ENCODE results near the gene KCNJ6. TPM values are rescaled to one million over a fixed set of nuclear protein-coding genes. Genes with fewer than 3 reads are reported as not detected.

The KCNJ6 gene
- total and polyA plus RNA-seq, 4 donors, result 0.16 TPM; not detected in 3

GRCh38 chr21:37642493-37642892 lies 273.8 kb downstream of the KCNJ6 start:
- DNase-seq, result no peak
- Histone ChIP-seq H3K27ac (ENCODE audit: low read depth in 1 of 2, low read length in 2 of 2) (no peak overlapping the region), H3K27me3 (ENCODE audit: control insufficient read depth in 1 of 2, insufficient read depth in 2 of 2, low read length in 1 of 2) (no peaks in the 10 kb centered on the region), H3K4me3 (ENCODE audit: low read length in 2 of 2) (no peak overlapping the region), H3K9me3 (ENCODE audit: control insufficient read depth, low read length) (no peaks in the 10 kb centered on the region), H3K4me1 (ENCODE audit: control insufficient read depth in 1 of 2, insufficient read depth in 2 of 2, low read length in 2 of 2) (no peaks in the 10 kb centered on the region), H3K36me3 (ENCODE audit: control insufficient read depth in 1 of 2, insufficient read depth in 2 of 2, low read length in 1 of 2) (no peaks in the 10 kb centered on the region)
- ATAC-seq (ENCODE audit: low FRiP score), result no peak
- intact Hi-C loops (cut with DNase I), result no loop called here
- 78 to 88% methylated on average over 3 of the region's 3 CpGs for WGBS, 2 donors

DNA sequence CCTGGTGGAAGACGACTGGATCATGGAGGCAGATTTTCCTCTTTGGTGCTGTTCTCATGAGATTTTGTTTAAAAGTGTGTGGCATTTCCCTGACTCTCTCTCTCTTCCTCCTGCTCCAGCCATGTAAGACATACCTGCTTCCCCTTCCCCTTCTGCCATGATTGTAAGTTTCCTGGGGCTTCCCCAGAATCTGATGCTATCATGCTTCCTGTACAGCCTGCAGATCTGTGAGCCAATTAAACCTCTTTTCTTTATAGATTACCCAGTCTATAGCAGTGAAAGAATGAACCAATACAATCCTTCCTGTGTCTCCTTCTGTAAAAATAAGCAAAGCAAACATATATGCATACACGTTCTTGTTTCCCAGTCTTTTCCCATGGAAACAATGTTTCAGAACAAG lies 276.5 kb downstream of the KCNJ6 start:
- 82% methylated on average over 2 of the region's 2 CpGs for WGBS, 2 donors
- Histone ChIP-seq H3K27ac (ENCODE audit: low read depth in 1 of 2, low read length in 2 of 2) (no peak overlapping the region), H3K9me3 (ENCODE audit: control insufficient read depth, low read length) (no peaks in the 10 kb centered on the region), H3K4me1 (ENCODE audit: control insufficient read depth in 1 of 2, insufficient read depth in 2 of 2, low read length in 2 of 2) (peaks cover 2 to 4% of the 10 kb centered on the region in 2 donors), H3K4me3 (ENCODE audit: low read length in 2 of 2) (no peak overlapping the region), H3K27me3 (ENCODE audit: control insufficient read depth in 1 of 2, insufficient read depth in 2 of 2, low read length in 1 of 2) (no peaks in the 10 kb centered on the region), H3K36me3 (ENCODE audit: control insufficient read depth in 1 of 2, insufficient read depth in 2 of 2, low read length in 1 of 2) (no peaks in the 10 kb centered on the region)
- no peak for ATAC-seq (ENCODE audit: low FRiP score)
- DNase-seq, result no peak
- intact Hi-C loops (cut with DNase I), result no loop called here

- Histone ChIP-seq H3K4me3 (ENCODE audit: low read length in 2 of 2) (no peak overlapping the region), H3K4me1 (ENCODE audit: control insufficient read depth in 1 of 2, insufficient read depth in 2 of 2, low read length in 2 of 2) (peaks cover 2 to 4% of the 10 kb centered on the region in 2 donors), H3K27me3 (ENCODE audit: control insufficient read depth in 1 of 2, insufficient read depth in 2 of 2, low read length in 1 of 2) (no peaks in the 10 kb centered on the region), H3K9me3 (ENCODE audit: control insufficient read depth, low read length) (no peaks in the 10 kb centered on the region), H3K27ac (ENCODE audit: low read depth in 1 of 2, low read length in 2 of 2) (peak overlapping the region in 1 of 2 donors; percentile 81), H3K36me3 (ENCODE audit: control insufficient read depth in 1 of 2, insufficient read depth in 2 of 2, low read length in 1 of 2) (no peaks in the 10 kb centered on the region)
- no peak for ATAC-seq (ENCODE audit: low FRiP score)
- no peak for DNase-seq
- intact Hi-C loops (cut with DNase I), result no loop called here
- WGBS, 2 donors, result 45 to 49% methylated on average over 8 of the region's 8 CpGs
These were observed 280.0 kb downstream of the KCNJ6 start for GRCh38 chr21:37636152-37636860.

DNA sequence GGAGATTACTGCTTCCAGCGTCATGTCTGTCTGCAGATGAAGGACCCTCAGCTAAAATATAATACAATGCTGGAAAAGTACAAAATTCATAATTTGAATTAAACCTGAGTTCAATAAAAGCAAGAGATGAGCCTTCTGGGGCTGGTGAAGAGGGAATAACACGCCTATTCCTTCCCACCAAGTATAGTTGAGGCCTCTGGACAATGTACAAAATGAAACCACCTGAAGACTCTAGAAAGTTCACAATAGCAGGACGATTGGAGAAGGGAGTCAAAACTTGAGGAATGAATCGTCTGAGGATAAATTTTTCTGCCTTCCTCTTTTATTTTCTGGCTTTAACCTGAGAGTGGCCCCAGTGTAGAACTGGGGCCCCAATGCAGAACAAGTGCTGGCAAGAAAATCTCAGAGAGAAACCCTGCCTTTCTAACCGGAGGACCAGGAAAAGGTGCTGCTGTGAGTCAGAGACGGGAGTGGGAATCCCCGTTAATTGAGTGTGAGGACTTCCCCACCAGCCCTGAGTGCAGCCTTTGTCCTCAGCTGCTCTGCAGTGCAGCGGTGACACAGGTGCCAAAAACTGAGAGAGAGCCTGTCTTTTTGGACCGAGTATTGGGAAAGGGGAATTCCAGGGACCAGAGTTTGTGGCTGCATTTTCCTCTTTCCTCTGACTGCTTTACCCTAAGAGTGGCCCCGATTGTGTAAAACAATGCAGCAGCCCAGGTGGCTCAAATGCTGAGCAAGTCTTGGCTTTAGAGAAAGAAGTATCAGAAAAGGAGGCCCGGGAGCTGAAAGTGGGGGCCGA lies 284.7 kb downstream of the KCNJ6 start:
- intact Hi-C loops (cut with DNase I), result no loop called here
- H3K9me3 ChIP-seq (ENCODE audit: control insufficient read depth, low read length), result no peaks in the 10 kb centered on the region
- WGBS, 2 donors, result 45 to 76% methylated on average over 12 of the region's 12 CpGs
- DNase-seq (no peak), ATAC-seq (ENCODE audit: low FRiP score) (no peak)
- no peak overlapping the region for H3K4me3 ChIP-seq (ENCODE audit: low read length in 2 of 2)
- no peak overlapping the region for H3K27ac ChIP-seq (ENCODE audit: low read depth in 1 of 2, low read length in 2 of 2)
- no peaks in the 10 kb centered on the region for H3K36me3 ChIP-seq (ENCODE audit: control insufficient read depth in 1 of 2, insufficient read depth in 2 of 2, low read length in 1 of 2)
- no peaks in the 10 kb centered on the region for H3K27me3 ChIP-seq (ENCODE audit: control insufficient read depth in 1 of 2, insufficient read depth in 2 of 2, low read length in 1 of 2)
- peaks cover 0 to 4% of the 10 kb centered on the region in 2 donors for H3K4me1 ChIP-seq (ENCODE audit: control insufficient read depth in 1 of 2, insufficient read depth in 2 of 2, low read length in 2 of 2)

DNA sequence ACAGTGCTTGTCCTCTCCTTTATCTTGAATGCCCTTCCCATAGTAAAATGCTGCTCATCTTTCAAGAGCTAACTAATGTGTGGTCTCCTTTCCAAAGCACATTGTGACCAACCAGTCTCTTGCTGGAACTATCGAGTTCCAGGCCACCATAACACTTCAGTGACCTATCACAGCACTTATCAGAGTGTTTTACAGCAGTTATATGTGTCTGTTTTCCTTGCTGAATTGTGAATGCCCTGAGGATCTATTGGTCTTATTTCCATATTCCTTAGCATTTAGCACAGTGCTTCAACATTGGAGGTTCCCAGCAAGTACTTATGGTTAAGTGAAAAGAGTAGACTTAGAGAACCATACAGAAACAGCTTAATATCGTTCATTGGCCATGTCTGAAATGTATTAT lies 285.4 kb downstream of the KCNJ6 start:
- Histone ChIP-seq H3K4me1 (ENCODE audit: control insufficient read depth in 1 of 2, insufficient read depth in 2 of 2, low read length in 2 of 2) (no peaks in the 10 kb centered on the region), H3K36me3 (ENCODE audit: control insufficient read depth in 1 of 2, insufficient read depth in 2 of 2, low read length in 1 of 2) (no peaks in the 10 kb centered on the region), H3K27me3 (ENCODE audit: control insufficient read depth in 1 of 2, insufficient read depth in 2 of 2, low read length in 1 of 2) (no peaks in the 10 kb centered on the region), H3K9me3 (ENCODE audit: control insufficient read depth, low read length) (no peaks in the 10 kb centered on the region), H3K27ac (ENCODE audit: low read depth in 1 of 2, low read length in 2 of 2) (no peak overlapping the region), H3K4me3 (ENCODE audit: low read length in 2 of 2) (no peak overlapping the region)
- ATAC-seq (ENCODE audit: low FRiP score) (no peak), DNase-seq (no peak)
- WGBS, 2 donors, result 79 to 84% methylated on average over 2 of the region's 2 CpGs
- intact Hi-C loops (cut with DNase I), result no loop called here

GRCh38 chr21:37628362-37628761 lies 287.9 kb downstream of the KCNJ6 start:
- Histone ChIP-seq H3K36me3 (ENCODE audit: control insufficient read depth in 1 of 2, insufficient read depth in 2 of 2, low read length in 1 of 2) (no peaks in the 10 kb centered on the region), H3K9me3 (ENCODE audit: control insufficient read depth, low read length) (no peaks in the 10 kb centered on the region), H3K4me3 (ENCODE audit: low read length in 2 of 2) (no peak overlapping the region), H3K27ac (ENCODE audit: low read depth in 1 of 2, low read length in 2 of 2) (no peak overlapping the region), H3K27me3 (ENCODE audit: control insufficient read depth in 1 of 2, insufficient read depth in 2 of 2, low read length in 1 of 2) (no peaks in the 10 kb centered on the region), H3K4me1 (ENCODE audit: control insufficient read depth in 1 of 2, insufficient read depth in 2 of 2, low read length in 2 of 2) (no peaks in the 10 kb centered on the region)
- 93 to 96% methylated on average over 3 of the region's 3 CpGs for WGBS, 2 donors
- intact Hi-C loops (cut with DNase I), result no loop called here
- DNase-seq (no peak), ATAC-seq (ENCODE audit: low FRiP score) (no peak)

GRCh38 chr21:37627561-37627960 lies 288.7 kb downstream of the KCNJ6 start:
- intact Hi-C loops (cut with DNase I), result no loop called here

GRCh38 chr21:37627074-37627473 lies 289.2 kb downstream of the KCNJ6 start:
- Histone ChIP-seq H3K36me3 (ENCODE audit: control insufficient read depth in 1 of 2, insufficient read depth in 2 of 2, low read length in 1 of 2) (no peaks in the 10 kb centered on the region), H3K4me3 (ENCODE audit: low read length in 2 of 2) (no peak overlapping the region), H3K27me3 (ENCODE audit: control insufficient read depth in 1 of 2, insufficient read depth in 2 of 2, low read length in 1 of 2) (no peaks in the 10 kb centered on the region), H3K4me1 (ENCODE audit: control insufficient read depth in 1 of 2, insufficient read depth in 2 of 2, low read length in 2 of 2) (peaks cover 0 to 5% of the 10 kb centered on the region in 2 donors), H3K9me3 (ENCODE audit: control insufficient read depth, low read length) (no peaks in the 10 kb centered on the region), H3K27ac (ENCODE audit: low read depth in 1 of 2, low read length in 2 of 2) (no peak overlapping the region)
- intact Hi-C loops (cut with DNase I), result no loop called here
- 70 to 75% methylated on average over 4 of the region's 4 CpGs for WGBS, 2 donors
- DNase-seq, result no peak
- no peak for ATAC-seq (ENCODE audit: low FRiP score)

More at GRCh38 chr21:37627561-37627960, 288.7 kb downstream of the KCNJ6 start:
- no peak overlapping the region for H3K4me3 ChIP-seq (ENCODE audit: low read length in 2 of 2)
- H3K4me1 ChIP-seq (ENCODE audit: control insufficient read depth in 1 of 2, insufficient read depth in 2 of 2, low read length in 2 of 2), result peaks cover 0 to 5% of the 10 kb centered on the region in 2 donors
- H3K27ac ChIP-seq (ENCODE audit: low read depth in 1 of 2, low read length in 2 of 2), result no peak overlapping the region
- WGBS, 2 donors, result 96 to 98% methylated on average over 2 of the region's 2 CpGs
- H3K9me3 ChIP-seq (ENCODE audit: control insufficient read depth, low read length), result no peaks in the 10 kb centered on the region
- DNase-seq (no peak), ATAC-seq (ENCODE audit: low FRiP score) (no peak)
- H3K36me3 ChIP-seq (ENCODE audit: control insufficient read depth in 1 of 2, insufficient read depth in 2 of 2, low read length in 1 of 2), result no peaks in the 10 kb centered on the region
- no peaks in the 10 kb centered on the region for H3K27me3 ChIP-seq (ENCODE audit: control insufficient read depth in 1 of 2, insufficient read depth in 2 of 2, low read length in 1 of 2)

GRCh38 chr21:37626320-37626719 lies 289.9 kb downstream of the KCNJ6 start:
- no peaks in the 10 kb centered on the region for H3K36me3 ChIP-seq (ENCODE audit: control insufficient read depth in 1 of 2, insufficient read depth in 2 of 2, low read length in 1 of 2)
- WGBS, 2 donors, result 74 to 82% methylated on average over 6 of the region's 6 CpGs
- no peaks in the 10 kb centered on the region for H3K27me3 ChIP-seq (ENCODE audit: control insufficient read depth in 1 of 2, insufficient read depth in 2 of 2, low read length in 1 of 2)
- no peak overlapping the region for H3K4me3 ChIP-seq (ENCODE audit: low read length in 2 of 2)
- H3K27ac ChIP-seq (ENCODE audit: low read depth in 1 of 2, low read length in 2 of 2), result no peak overlapping the region
- DNase-seq (no peak), ATAC-seq (ENCODE audit: low FRiP score) (no peak)
- no peaks in the 10 kb centered on the region for H3K9me3 ChIP-seq (ENCODE audit: control insufficient read depth, low read length)
- peaks cover 3 to 5% of the 10 kb centered on the region in 2 donors for H3K4me1 ChIP-seq (ENCODE audit: control insufficient read depth in 1 of 2, insufficient read depth in 2 of 2, low read length in 2 of 2)
- intact Hi-C loops (cut with DNase I), result no loop called here

Measured in aorta (tissue), 5 donors.